ENCODE data around the gene INKA2. TPM values are rescaled to one million over a fixed set of nuclear protein-coding genes. Genes with fewer than 3 reads are reported as not detected.

Gene INKA2
- total and polyA plus RNA-seq, 2 experiments from 2014 or later = 1.8 to 3.2 TPM

DNA sequence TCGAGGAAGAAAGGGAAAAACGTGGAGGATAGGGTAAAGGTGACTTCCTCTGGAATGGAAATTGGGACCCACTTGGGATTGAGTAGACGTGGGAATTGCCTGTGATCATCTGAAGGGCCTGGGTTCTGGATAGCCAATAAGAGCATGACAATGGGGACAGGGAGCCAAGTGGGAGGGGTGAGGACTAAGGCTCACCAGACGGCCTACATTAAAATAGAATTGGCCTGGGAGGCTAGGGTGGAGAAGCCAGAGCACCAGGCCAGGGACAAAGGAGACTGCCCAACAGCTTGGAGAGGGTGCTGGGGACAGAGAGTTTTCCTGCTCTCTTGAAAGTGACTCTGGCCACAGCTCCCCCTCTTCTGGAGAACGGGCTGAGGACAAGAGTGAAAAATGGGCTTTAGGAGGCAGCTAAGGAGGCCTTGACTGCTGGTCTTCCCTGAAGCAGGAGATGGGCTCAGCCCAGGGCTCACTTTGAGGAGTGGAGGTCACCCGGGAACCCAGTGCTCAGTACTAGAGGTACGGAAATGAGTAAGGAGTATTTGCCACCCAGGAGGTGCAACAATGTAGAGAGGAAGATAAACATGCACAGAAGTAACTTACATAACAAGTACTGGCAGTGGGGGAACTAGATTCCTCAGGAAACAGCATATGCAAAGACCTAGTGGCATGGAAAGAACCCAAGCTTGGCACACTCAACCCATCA, 18.8 kb downstream of the INKA2 start:
- no peak overlapping the region for H3K4me3 ChIP-seq
- no peak overlapping the region for H3K4me2 ChIP-seq
- no peaks in the 10 kb centered on the region for H3K36me3 ChIP-seq (replicated peaks; ENCODE audit: insufficient read depth, low read depth)
- H3K9me2 ChIP-seq (replicated peaks; ENCODE audit: insufficient read depth) = no peaks in the 10 kb centered on the region
- H3K4me1 ChIP-seq (ENCODE audit: insufficient read depth) = no peaks in the 10 kb centered on the region
- 89% methylated on average over 7 of the region's 7 CpGs for WGBS (ENCODE audit: low lambda C conversion rate, missing lambda C conversion rate)
- H3K79me2 ChIP-seq = no peaks in the 10 kb centered on the region
- H4K20me1 ChIP-seq (ENCODE audit: insufficient read depth, poor library complexity, severe bottlenecking) = no peaks in the 10 kb centered on the region
- no peak overlapping the region for H2AFZ ChIP-seq
- no peak for DNase-seq (ENCODE audit: low spot score)
- no peaks in the 10 kb centered on the region for H3K27me3 ChIP-seq
- H3K27ac ChIP-seq = no peak overlapping the region
- TF ChIP-seq EZH2phosphoT487 (IDR thresholded peaks at IDR 0.05; ENCODE audit: low read depth, severe bottlenecking, unreplicated experiment) (no peak), EZH2 (IDR thresholded peaks at IDR 0.05; ENCODE audit: borderline replicate concordance) (no peak), CTCF (IDR thresholded peaks at IDR 0.05; ENCODE audit: poor library complexity) (no peak)
- no peaks in the 10 kb centered on the region for H3K9me3 ChIP-seq (ENCODE audit: low read depth)

DNA sequence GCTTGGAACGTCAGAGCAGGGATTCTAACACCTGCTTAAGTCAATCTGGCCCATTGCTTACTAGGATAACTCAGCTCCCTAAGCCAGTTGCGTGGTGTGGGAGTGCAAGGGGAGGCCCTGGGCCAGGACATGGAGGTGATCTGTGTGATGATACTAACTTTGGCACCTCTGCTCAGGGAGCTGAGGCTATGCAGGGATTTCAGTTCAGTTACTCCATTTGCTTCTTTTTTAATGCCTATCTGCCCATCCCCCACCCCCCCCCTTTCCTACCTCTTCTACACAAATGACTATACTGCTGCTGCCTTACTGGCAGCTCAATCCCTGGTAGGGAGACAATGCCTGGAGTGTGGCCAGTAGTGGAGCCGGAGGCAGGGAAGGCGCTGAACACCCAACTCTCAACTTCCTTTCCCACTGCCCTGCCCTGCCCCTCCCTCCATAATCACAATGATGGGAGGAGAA, 19.5 kb downstream of the INKA2 start:
- Histone ChIP-seq H2AFZ (no peak overlapping the region), H3K27me3 (no peaks in the 10 kb centered on the region), H3K27ac (no peak overlapping the region), H3K4me1 (ENCODE audit: insufficient read depth) (no peaks in the 10 kb centered on the region), H4K20me1 (ENCODE audit: insufficient read depth, poor library complexity, severe bottlenecking) (no peaks in the 10 kb centered on the region), H3K4me3 (no peak overlapping the region), H3K36me3 (replicated peaks; ENCODE audit: insufficient read depth, low read depth) (no peaks in the 10 kb centered on the region), H3K4me2 (no peak overlapping the region), H3K79me2 (no peaks in the 10 kb centered on the region), H3K9me2 (replicated peaks; ENCODE audit: insufficient read depth) (no peaks in the 10 kb centered on the region), H3K9me3 (ENCODE audit: low read depth) (no peaks in the 10 kb centered on the region)
- no peak for DNase-seq (ENCODE audit: low spot score)
- 89% methylated on average over 4 of the region's 4 CpGs for WGBS (ENCODE audit: low lambda C conversion rate, missing lambda C conversion rate)
- TF ChIP-seq EZH2 (IDR thresholded peaks at IDR 0.05; ENCODE audit: borderline replicate concordance) = no peak

DNA sequence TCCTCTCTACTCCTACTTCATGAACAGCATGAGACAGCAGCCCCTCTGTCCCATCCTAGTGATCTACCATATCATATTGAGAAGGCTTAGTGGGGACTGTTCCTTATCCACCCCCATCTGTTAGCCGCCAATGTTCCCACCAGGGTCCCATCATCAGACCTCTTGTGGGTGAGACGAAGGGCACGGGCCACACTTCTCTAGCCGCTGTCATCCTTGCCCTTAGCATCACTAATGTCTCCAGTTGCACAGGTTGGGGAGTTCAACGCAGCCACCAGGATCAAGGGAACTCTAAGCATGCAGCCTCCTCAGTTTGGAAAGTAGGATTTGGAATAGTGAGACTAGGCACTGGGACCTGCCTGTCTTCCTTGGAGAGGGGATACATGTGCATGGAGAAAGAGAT, 20.1 kb downstream of the INKA2 start:
- no peak overlapping the region for H3K27ac ChIP-seq
- H2AFZ ChIP-seq = no peak overlapping the region
- H3K4me3 ChIP-seq = no peak overlapping the region
- no peaks in the 10 kb centered on the region for H3K36me3 ChIP-seq (replicated peaks; ENCODE audit: insufficient read depth, low read depth)
- DNase-seq (ENCODE audit: low spot score) = no peak
- H3K9me2 ChIP-seq (replicated peaks; ENCODE audit: insufficient read depth) = no peaks in the 10 kb centered on the region
- H3K79me2 ChIP-seq = no peaks in the 10 kb centered on the region
- H3K27me3 ChIP-seq = no peaks in the 10 kb centered on the region
- no peaks in the 10 kb centered on the region for H4K20me1 ChIP-seq (ENCODE audit: insufficient read depth, poor library complexity, severe bottlenecking)
- H3K4me2 ChIP-seq = no peak overlapping the region
- no peaks in the 10 kb centered on the region for H3K4me1 ChIP-seq (ENCODE audit: insufficient read depth)
- no peaks in the 10 kb centered on the region for H3K9me3 ChIP-seq (ENCODE audit: low read depth)
- TF ChIP-seq EZH2 (IDR thresholded peaks at IDR 0.05; ENCODE audit: borderline replicate concordance) = no peak
- no peak for TF ChIP-seq EZH2phosphoT487 (IDR thresholded peaks at IDR 0.05; ENCODE audit: low read depth, severe bottlenecking, unreplicated experiment)
- TF ChIP-seq CTCF (IDR thresholded peaks at IDR 0.05; ENCODE audit: poor library complexity) = no peak
- WGBS (ENCODE audit: low lambda C conversion rate, missing lambda C conversion rate) = 95% methylated on average over 5 of the region's 5 CpGs

- Histone ChIP-seq H3K4me2 (no peak overlapping the region), H3K9me3 (ENCODE audit: low read depth) (no peaks in the 10 kb centered on the region)
- WGBS (ENCODE audit: low lambda C conversion rate, missing lambda C conversion rate) = 96% methylated on average over 2 of the region's 2 CpGs
Measured at GRCh38 chr1:111717450-111717849, 21.7 kb downstream of the INKA2 start.

More at GRCh38 chr1:111717450-111717849, 21.7 kb downstream of the INKA2 start:
- Histone ChIP-seq H3K36me3 (replicated peaks; ENCODE audit: insufficient read depth, low read depth) (no peaks in the 10 kb centered on the region), H2AFZ (no peak overlapping the region), H3K4me3 (no peak overlapping the region), H3K4me1 (ENCODE audit: insufficient read depth) (no peaks in the 10 kb centered on the region), H3K27ac (no peak overlapping the region), H3K79me2 (no peaks in the 10 kb centered on the region), H3K27me3 (no peaks in the 10 kb centered on the region), H3K9me2 (replicated peaks; ENCODE audit: insufficient read depth) (no peaks in the 10 kb centered on the region), H4K20me1 (ENCODE audit: insufficient read depth, poor library complexity, severe bottlenecking) (no peaks in the 10 kb centered on the region)
- no peak for DNase-seq (ENCODE audit: low spot score)
- no peak for TF ChIP-seq CTCF (IDR thresholded peaks at IDR 0.05; ENCODE audit: poor library complexity)
